Measurements from ENCODE around the gene FBXL17. TPM values are rescaled to one million over a fixed set of nuclear protein-coding genes. Genes with fewer than 3 reads are reported as not detected.
A peak's percentile ranks its signal among the peaks of the same experiment; 100 is the strongest.

Gene FBXL17
- total RNA-seq, 1 experiment from 2014 or later: 3.5 TPM

GRCh38 chr5:107874795-107875194 is 507.1 kb downstream of the FBXL17 start (continued):
- TF ChIP-seq ZNF671 (CRISPR knock-in tag; IDR thresholded peaks at IDR 0.05) (no peak), TP53 (CRISPR knock-in tag; IDR thresholded peaks at IDR 0.05) (no peak), USF1 (CRISPR knock-in tag; IDR thresholded peaks at IDR 0.05) (no peak), CREB1 (CRISPR knock-in tag; IDR thresholded peaks at IDR 0.05) (no peak), RORB (CRISPR knock-in tag; IDR thresholded peaks at IDR 0.05) (no peak)

DNA sequence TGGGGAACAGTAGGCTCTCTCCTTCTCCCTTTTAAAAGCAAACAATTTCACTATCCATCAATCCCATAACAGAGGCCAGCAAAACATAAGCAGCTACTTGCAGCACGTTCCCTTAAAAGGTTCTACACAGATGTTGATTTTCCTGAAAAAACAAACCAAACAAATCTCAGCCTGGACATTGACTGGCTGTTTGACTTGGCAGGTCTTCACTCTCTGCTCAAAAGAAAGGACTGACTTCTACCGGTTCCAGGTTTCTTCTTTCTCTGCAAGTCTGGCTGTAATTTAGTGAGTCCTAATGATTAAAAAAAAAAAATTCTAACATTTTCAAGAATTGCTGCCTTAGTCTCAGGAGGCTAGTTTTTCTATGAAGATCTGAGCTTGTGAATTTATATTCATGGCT is 508.0 kb downstream of the FBXL17 start:
- DNase-seq (ENCODE audit: low spot score): no peak
- Mint-ChIP-seq H3K27me3 (ENCODE audit: low read depth) (no peaks in the 10 kb centered on the region), H3K4me1 (peaks cover 18% of the 10 kb centered on the region), H3K4me3 (no peak overlapping the region), H3K27ac (peak overlapping the region; percentile 21; the same call in 1 of the 2 replicates), H3K36me3 (no peaks in the 10 kb centered on the region), H3K9me3 (no peaks in the 10 kb centered on the region)
- CTCF ChIA-PET: no interaction called here
- POLR2A ChIA-PET: no interaction called here
- ATAC-seq: no peak
- TF ChIP-seq SOX15 (CRISPR knock-in tag; IDR thresholded peaks at IDR 0.05): no peak

DNA sequence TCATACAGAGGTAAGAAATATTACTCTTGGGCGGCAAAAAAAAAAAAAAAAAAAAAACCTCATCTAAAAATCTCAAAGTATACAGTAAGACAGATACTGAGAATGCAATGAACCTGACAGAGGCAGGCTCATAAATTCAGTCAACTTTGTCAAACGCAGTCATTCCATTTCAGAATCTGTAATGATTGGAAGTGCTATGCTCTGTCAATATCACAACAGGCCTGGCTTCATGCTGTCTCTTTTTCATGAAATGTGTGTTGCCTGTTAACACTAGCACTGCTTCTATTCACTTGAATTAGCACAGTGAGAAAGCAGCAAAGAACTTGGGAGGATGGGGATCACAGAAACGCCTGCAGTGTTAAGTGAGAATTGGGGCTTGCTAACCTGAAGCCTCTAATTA is 510.9 kb downstream of the FBXL17 start:
- no peak overlapping the region for H3K27ac Mint-ChIP-seq
- no peaks in the 10 kb centered on the region for H3K27me3 Mint-ChIP-seq (ENCODE audit: low read depth)
- no peak overlapping the region for H3K4me3 Mint-ChIP-seq
- ATAC-seq: no peak
- CTCF ChIA-PET: interaction anchor here (0.7 kb wide), 1 partner anchor 13 kb away, joined by 3 read pairs; no protein-coding TSS in a partner anchor
- H3K4me1 Mint-ChIP-seq: peaks cover 26% of the 10 kb centered on the region
- no peaks in the 10 kb centered on the region for H3K9me3 Mint-ChIP-seq
- H3K36me3 Mint-ChIP-seq: no peaks in the 10 kb centered on the region
- no peak for TF ChIP-seq ZNF219 (CRISPR knock-in tag; IDR thresholded peaks at IDR 0.05; ENCODE audit: borderline replicate concordance)
- no peak for TF ChIP-seq FOXK1 (CRISPR knock-in tag; IDR thresholded peaks at IDR 0.05)
- no peak for TF ChIP-seq E2F5 (CRISPR knock-in tag; IDR thresholded peaks at IDR 0.05)
- no peak for TF ChIP-seq NFE2L1 (CRISPR knock-in tag; IDR thresholded peaks at IDR 0.05)
- no peak for TF ChIP-seq ELF4 (CRISPR knock-in tag; IDR thresholded peaks at IDR 0.05; ENCODE audit: low read depth)
- POLR2A ChIA-PET: no interaction called here
- DNase-seq (ENCODE audit: low spot score): no peak

DNA sequence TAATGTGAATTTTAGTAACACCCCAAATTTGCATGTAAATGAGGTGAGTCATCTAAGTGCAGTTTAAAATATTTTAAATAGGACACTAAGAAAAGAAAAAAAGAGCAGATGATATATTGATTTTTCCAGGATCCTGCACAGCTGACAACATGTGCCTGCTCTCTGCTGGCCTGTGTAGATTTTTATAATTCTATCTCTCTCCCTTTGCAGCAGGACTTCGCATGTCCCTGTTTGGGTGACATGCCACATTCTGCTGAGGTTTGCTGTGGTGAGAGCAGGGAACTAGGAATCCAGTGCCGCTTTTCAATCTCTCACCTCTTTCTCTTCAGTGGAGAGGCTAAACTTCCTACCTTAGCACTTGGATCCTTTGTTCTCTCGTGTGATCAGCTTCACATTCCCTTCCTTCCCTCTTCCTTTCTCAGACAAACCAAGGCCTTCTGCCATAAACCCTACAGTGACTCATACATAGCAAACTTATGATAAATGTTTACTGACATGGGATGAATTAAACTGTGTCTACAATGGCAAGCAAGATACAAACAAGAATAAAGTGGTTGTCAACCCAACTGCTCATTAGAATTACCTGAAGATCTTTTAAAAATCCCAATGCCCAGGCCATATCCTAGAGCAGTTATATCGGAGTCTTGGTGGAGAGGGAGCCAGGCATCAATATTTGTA is 512.3 kb downstream of the FBXL17 start:
- peak overlapping the region; percentile 3; the same call in 1 of the 2 replicates for H3K27ac Mint-ChIP-seq
- H3K36me3 Mint-ChIP-seq: no peaks in the 10 kb centered on the region
- POLR2A ChIA-PET: interaction anchor here (1.9 kb wide), 1 partner anchor 9 kb away, joined by 4 read pairs; no protein-coding TSS in a partner anchor
- CTCF ChIA-PET: interaction anchor here (0.6 kb wide), 1 partner anchor 324 kb away, joined by 3 read pairs; no protein-coding TSS in a partner anchor
- ATAC-seq (no peak), DNase-seq (ENCODE audit: low spot score) (no peak)
- H3K27me3 Mint-ChIP-seq (ENCODE audit: low read depth): no peaks in the 10 kb centered on the region
- peaks cover 39% of the 10 kb centered on the region for H3K4me1 Mint-ChIP-seq
- H3K4me3 Mint-ChIP-seq: no peak overlapping the region
- H3K9me3 Mint-ChIP-seq: no peaks in the 10 kb centered on the region
- TF ChIP-seq USF1 (CRISPR knock-in tag; IDR thresholded peaks at IDR 0.05) (no peak), E2F4 (CRISPR knock-in tag; IDR thresholded peaks at IDR 0.05; ENCODE audit: borderline replicate concordance, low read depth) (no peak), IRF2 (CRISPR knock-in tag; IDR thresholded peaks at IDR 0.05; ENCODE audit: borderline replicate concordance, low read depth) (no peak), FOXK1 (CRISPR knock-in tag; IDR thresholded peaks at IDR 0.05) (no peak), JAZF1 (CRISPR knock-in tag; IDR thresholded peaks at IDR 0.05) (no peak), ZNF219 (CRISPR knock-in tag; IDR thresholded peaks at IDR 0.05; ENCODE audit: borderline replicate concordance) (no peak), NR3C1 (CRISPR knock-in tag; conservative IDR thresholded peaks at IDR 0.05; ENCODE audit: low read depth) (no peak), IRF1 (CRISPR knock-in tag; IDR thresholded peaks at IDR 0.05) (no peak), JUN (CRISPR knock-in tag; IDR thresholded peaks at IDR 0.05) (no peak), SMAD3 (CRISPR knock-in tag; IDR thresholded peaks at IDR 0.05; ENCODE audit: borderline replicate concordance) (no peak), ZNF396 (CRISPR knock-in tag; IDR thresholded peaks at IDR 0.05; ENCODE audit: borderline replicate concordance) (no peak), GRHL2 (CRISPR knock-in tag; IDR thresholded peaks at IDR 0.05; ENCODE audit: insufficient replicate concordance, severe bottlenecking) (no peak), PREB (CRISPR knock-in tag; IDR thresholded peaks at IDR 0.05; ENCODE audit: borderline replicate concordance) (no peak), ATF3 (CRISPR knock-in tag; conservative IDR thresholded peaks at IDR 0.05) (no peak), CREM (CRISPR knock-in tag; IDR thresholded peaks at IDR 0.05) (no peak), ZNF416 (CRISPR knock-in tag; IDR thresholded peaks at IDR 0.05) (no peak), RELA (CRISPR knock-in tag; IDR thresholded peaks at IDR 0.05; ENCODE audit: borderline replicate concordance) (no peak)

Measured in WTC11 (cell line).